Mesothelial cell of epicardium (in vitro differentiated cells): ENCODE results near the gene PLXNA2. TPM values are rescaled to one million over a fixed set of nuclear protein-coding genes. Genes with fewer than 3 reads are reported as not detected.

Experiments
- DNase-seq, 2 experiments: peaks; one replicate each; pipeline ENCODE4 v3.0.0; 2021; ENCODE audit warnings: low spot score in 2 of 2; ENCODE audit not compliant: unreplicated experiment in 2 of 2
- H3K27ac Mint-ChIP-seq: 2 replicates; pipeline ENCODE4 v1.8.0; 2021; ENCODE audit warnings: mixed read lengths
- H3K27me3 Mint-ChIP-seq: 2 replicates; pipeline ENCODE4 v1.8.0; 2021; ENCODE audit warnings: low read depth, mixed read lengths
- H3K36me3 Mint-ChIP-seq: 2 replicates; pipeline ENCODE4 v1.8.0; 2021; ENCODE audit warnings: mixed read lengths
- H3K4me1 Mint-ChIP-seq: 2 replicates; pipeline ENCODE4 v1.8.0; 2021; ENCODE audit warnings: mixed read lengths
- H3K4me3 Mint-ChIP-seq: 2 replicates; pipeline ENCODE4 v1.8.0; 2021; ENCODE audit warnings: mild to moderate bottlenecking, moderate library complexity, mixed read lengths
- H3K9me3 Mint-ChIP-seq: 2 replicates; pipeline ENCODE4 v1.8.0; 2021; ENCODE audit warnings: mixed read lengths
- total RNA-seq: library from RNA; stranded (reverse); gene quantifications from 3 replicates; pipeline ENCODE4 v1.2.1, GENCODE V29; 2021
- TF ChIP-seq, protein P1 (sequence below): fragments of 200-600 bp; sonication (generic); IDR thresholded peaks from one replicate; pipeline ENCODE4 v1.5.0; 2021; ENCODE audit warnings: antibody characterized with exemption; ENCODE audit not compliant: unreplicated experiment

Gene PLXNA2
- total RNA-seq, 1 donor from 2014 or later, result 14.7 TPM

DNA sequence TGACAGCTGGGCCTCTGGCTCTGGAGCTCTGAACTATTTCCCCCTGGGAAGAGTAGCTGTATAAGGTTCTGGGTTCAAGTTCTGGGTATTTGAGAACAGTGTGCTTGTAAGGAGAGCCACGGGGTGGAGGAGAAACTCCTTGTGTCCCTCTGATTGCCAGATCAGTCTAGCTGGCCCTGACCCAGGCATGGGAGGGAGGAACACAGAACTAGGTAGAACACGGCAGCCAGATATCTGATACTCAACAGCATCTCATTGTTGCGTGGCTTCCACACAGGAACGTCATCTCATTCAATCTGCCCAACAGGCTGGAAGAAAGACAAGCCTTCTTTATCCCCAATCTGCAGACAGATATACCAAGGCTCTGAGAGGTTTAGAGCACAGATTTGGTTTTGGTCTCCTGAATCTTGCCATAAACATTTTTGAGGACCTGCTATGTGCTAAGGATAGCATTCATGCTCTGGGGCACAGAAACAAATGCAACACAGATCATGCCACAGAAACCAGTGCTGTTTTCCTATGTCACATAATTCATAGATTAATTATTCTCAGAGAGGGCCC lies 83.8 kb downstream of the PLXNA2 start:
- Mint-ChIP-seq H3K27me3 (peaks cover 2% of the 10 kb centered on the region), H3K36me3 (no peaks in the 10 kb centered on the region), H3K4me1 (peaks cover 80% of the 10 kb centered on the region), H3K9me3 (no peaks in the 10 kb centered on the region), H3K27ac (peak overlapping the region; percentile 89), H3K4me3 (no peak overlapping the region)
- no peak for DNase-seq
- TF ChIP-seq, protein P1, sequence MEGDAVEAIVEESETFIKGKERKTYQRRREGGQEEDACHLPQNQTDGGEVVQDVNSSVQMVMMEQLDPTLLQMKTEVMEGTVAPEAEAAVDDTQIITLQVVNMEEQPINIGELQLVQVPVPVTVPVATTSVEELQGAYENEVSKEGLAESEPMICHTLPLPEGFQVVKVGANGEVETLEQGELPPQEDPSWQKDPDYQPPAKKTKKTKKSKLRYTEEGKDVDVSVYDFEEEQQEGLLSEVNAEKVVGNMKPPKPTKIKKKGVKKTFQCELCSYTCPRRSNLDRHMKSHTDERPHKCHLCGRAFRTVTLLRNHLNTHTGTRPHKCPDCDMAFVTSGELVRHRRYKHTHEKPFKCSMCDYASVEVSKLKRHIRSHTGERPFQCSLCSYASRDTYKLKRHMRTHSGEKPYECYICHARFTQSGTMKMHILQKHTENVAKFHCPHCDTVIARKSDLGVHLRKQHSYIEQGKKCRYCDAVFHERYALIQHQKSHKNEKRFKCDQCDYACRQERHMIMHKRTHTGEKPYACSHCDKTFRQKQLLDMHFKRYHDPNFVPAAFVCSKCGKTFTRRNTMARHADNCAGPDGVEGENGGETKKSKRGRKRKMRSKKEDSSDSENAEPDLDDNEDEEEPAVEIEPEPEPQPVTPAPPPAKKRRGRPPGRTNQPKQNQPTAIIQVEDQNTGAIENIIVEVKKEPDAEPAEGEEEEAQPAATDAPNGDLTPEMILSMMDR, result no peak

DNA sequence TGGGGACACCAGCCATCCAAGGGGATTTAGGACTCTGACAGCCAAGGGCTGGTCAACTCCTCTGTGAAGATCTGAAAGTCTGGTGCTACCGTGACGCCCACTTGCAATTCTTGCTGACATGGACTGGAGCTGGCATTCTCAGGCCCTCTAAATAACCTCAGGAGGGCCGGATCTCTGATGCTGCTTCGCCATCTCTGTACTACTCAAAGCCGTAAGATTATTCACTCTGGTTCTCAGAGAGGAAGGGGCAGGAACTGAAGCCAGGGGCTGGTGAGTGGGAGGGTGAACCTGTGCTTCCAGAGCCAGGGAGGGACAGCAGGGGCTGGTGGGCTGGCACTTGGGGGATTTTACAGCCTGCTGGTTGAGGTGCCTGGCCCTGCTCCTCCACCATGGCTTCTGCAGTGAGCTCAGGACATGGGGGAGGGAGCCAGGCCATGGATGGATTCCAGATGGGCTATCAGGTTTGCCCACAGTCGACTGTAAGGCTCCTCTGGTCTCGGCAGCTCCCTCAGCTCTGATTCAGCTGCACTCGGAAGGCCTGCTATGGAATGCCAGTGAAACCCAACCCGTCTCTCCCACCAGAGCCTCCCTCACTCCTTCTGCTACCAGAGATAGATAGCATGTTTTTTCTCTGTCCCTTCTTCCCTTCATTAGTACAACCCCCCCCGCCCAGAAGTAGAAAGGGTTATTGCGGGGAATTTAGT lies 84.5 kb downstream of the PLXNA2 start:
- no peaks in the 10 kb centered on the region for H3K36me3 Mint-ChIP-seq
- H3K9me3 Mint-ChIP-seq, result no peaks in the 10 kb centered on the region
- no peak overlapping the region for H3K4me3 Mint-ChIP-seq
- DNase-seq, result peak in 1 of 2 experiments; percentile 59
- peaks cover 80% of the 10 kb centered on the region for H3K4me1 Mint-ChIP-seq
- peaks cover 2% of the 10 kb centered on the region for H3K27me3 Mint-ChIP-seq
- H3K27ac Mint-ChIP-seq, result peak overlapping the region; percentile 89
- TF ChIP-seq, protein P1, result no peak

DNA sequence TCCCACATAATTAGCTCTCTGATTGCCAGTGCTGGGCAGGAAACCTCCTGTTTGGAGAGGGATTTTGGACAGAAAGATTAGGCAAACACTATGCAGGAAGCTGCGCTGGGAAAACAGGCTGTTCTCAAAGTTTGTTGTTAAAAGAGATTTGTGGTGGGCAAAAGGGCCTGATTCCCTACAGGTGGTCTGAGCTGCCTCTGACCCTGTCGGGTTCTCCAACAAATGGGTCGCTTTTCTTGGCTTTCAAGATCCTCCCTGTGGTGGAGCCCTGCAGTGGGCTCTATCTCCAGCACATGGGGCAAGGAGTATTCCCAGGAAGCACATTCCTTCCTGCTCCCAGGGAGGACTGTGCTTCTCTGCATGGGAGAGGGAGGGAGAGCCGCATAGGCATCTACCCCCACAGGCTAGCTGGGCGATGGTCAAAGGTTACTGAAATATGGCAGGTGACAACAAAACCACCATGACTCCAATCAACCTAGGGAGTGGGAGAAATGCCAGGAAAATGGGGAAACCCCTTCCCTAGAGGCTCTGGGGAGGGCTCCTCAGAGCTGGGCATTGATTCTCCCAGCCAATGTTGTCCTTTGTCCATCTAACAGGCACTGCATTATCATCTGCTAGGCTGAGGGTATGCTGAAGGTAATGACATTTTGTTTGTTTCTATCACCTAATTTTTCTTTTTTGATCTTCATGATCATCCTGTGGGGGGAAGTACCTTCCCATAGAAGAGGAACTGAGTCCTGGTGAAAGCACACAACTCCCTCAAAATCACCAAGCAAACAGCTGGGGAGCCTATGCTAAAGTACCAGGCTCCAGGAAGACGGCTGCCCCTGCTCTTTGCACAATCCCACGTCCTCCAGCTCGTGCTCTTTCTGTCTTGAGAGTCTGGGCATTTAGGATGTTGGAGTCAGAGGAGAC lies 85.3 kb downstream of the PLXNA2 start:
- TF ChIP-seq, protein P1, result no peak
- no peak overlapping the region for H3K4me3 Mint-ChIP-seq
- peak overlapping the region; percentile 89 for H3K27ac Mint-ChIP-seq
- H3K9me3 Mint-ChIP-seq, result no peaks in the 10 kb centered on the region
- no peaks in the 10 kb centered on the region for H3K36me3 Mint-ChIP-seq
- H3K27me3 Mint-ChIP-seq, result peaks cover 2% of the 10 kb centered on the region
- no peak for DNase-seq
- peaks cover 81% of the 10 kb centered on the region for H3K4me1 Mint-ChIP-seq

DNA sequence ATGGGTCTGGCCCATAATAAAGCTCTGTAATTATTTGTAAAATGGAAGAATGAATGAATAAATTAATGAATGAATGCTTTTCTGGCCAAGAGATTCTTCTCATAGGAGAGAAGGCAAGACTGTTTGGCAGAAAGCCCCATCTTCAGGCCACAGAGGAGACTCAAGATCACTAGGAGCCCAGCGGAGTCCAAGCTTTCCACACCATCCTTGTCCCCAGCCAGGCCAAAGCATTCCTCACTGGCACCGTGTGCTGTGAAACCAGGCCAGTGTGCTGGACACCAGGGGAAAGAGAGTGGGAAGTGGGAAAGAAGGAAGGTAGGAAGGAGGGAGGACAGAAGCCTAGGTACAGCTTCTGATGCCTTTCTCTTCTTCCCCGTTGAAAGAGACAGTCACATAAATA lies 86.4 kb downstream of the PLXNA2 start:
- Mint-ChIP-seq H3K27me3 (peaks cover 2% of the 10 kb centered on the region), H3K9me3 (no peaks in the 10 kb centered on the region), H3K36me3 (no peaks in the 10 kb centered on the region), H3K4me1 (peaks cover 73% of the 10 kb centered on the region), H3K4me3 (no peak overlapping the region), H3K27ac (peak overlapping the region; percentile 1)
- no peak for DNase-seq
- TF ChIP-seq, protein P1, result no peak

DNA sequence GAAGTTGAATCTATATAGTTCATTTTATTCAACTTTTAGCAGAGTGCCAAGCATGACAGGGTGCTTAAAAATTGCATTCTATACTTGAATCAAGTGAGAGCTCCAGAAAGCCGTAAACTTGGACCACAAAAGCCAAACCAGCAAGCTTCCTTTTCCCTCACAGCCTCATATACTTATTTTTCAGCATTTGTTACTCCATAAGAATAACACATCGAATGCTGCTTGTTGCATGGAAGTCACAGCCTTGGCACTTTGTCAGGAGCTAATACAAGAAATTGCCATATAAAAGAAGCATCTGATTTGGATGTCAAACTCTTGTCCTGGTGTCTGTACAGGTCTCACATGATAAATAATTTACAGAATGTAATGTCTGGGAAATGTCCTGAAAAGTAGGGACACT lies 87.4 kb downstream of the PLXNA2 start:
- Mint-ChIP-seq H3K4me1 (peaks cover 62% of the 10 kb centered on the region), H3K27ac (no peak overlapping the region)
- TF ChIP-seq, protein P1, result no peak

More for the DNA sequence above, 87.4 kb downstream of the PLXNA2 start:
- H3K36me3 Mint-ChIP-seq, result no peaks in the 10 kb centered on the region
- H3K4me3 Mint-ChIP-seq, result no peak overlapping the region
- H3K27me3 Mint-ChIP-seq, result peaks cover 2% of the 10 kb centered on the region
- no peaks in the 10 kb centered on the region for H3K9me3 Mint-ChIP-seq
- DNase-seq, result no peak
